GM13976 (cell line): Measurements from ENCODE around the gene C10orf95.
"Not testable (repeated sequence)": the region's sequence is repeated elsewhere in the genome, so short reads cannot be mapped to it uniquely, and the experiment has no call there.

Experiments used
- DNase-seq: peaks from one replicate; pipeline ENCODE4 v3.0.0; 2012; ENCODE audit warnings: low spot score
- in situ Hi-C: fragments of 300-500 bp; cut with MboI; formaldehyde crosslinking; loops from one replicate; pipeline ENCODE4 v1.12.0; 2022; ENCODE audit warnings: low sequenced_read_pairs, mixed read lengths, inconsistent platforms; ENCODE audit not compliant: unreplicated experiment
- TF ChIP-seq, protein P1 (sequence below): IDR thresholded peaks from 2 replicates; pipeline ENCODE4 v1.5.1; 2012; ENCODE audit warnings: borderline replicate concordance, mild to moderate bottlenecking; ENCODE audit not compliant: insufficient read depth; ENCODE audit errors: extremely low read depth, missing control alignments, control extremely low read depth

Gene C10orf95

GRCh38 chr10:102451105-102451969 is at the start of gene C10orf95:
Gene C10orf95 (minus strand): TSS chr10:102451543. CDS start chr10:102451093, 450 bp downstream.
- no peak for DNase-seq
- in situ Hi-C loops = no loop called here
- TF ChIP-seq, protein P1, sequence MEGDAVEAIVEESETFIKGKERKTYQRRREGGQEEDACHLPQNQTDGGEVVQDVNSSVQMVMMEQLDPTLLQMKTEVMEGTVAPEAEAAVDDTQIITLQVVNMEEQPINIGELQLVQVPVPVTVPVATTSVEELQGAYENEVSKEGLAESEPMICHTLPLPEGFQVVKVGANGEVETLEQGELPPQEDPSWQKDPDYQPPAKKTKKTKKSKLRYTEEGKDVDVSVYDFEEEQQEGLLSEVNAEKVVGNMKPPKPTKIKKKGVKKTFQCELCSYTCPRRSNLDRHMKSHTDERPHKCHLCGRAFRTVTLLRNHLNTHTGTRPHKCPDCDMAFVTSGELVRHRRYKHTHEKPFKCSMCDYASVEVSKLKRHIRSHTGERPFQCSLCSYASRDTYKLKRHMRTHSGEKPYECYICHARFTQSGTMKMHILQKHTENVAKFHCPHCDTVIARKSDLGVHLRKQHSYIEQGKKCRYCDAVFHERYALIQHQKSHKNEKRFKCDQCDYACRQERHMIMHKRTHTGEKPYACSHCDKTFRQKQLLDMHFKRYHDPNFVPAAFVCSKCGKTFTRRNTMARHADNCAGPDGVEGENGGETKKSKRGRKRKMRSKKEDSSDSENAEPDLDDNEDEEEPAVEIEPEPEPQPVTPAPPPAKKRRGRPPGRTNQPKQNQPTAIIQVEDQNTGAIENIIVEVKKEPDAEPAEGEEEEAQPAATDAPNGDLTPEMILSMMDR = no peak

DNA sequence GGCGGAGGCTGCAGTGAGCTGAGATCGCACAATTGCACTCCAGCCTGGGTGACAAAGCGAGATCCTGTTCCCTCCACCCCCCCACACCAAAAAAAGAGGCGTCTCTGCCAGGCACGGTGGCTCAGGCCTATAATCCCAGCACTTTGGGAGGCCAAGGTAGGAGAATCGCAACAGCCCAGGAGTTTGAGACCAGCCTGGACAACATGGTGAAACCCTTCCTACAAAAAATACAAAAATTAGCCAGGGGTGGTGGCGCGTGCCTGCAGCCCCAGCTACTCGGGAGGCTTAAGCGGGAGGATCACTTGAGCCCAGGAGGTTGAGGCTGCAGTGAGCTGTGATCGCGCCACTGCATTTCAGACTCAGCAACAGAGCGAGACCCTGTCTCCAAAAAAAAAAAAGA is 49.3 kb upstream of the C10orf95 start:
- in situ Hi-C loops, DNase-seq: not testable (repeated sequence)

- in situ Hi-C loops = no loop called here
- TF ChIP-seq, protein P1 = no peak
- DNase-seq = no peak
These were observed 48.0 kb upstream of the C10orf95 start for GRCh38 chr10:102499356-102499755.

GRCh38 chr10:102497545-102497944 is 46.2 kb upstream of the C10orf95 start:
- in situ Hi-C loops = no loop called here
- TF ChIP-seq, protein P1 = no peak
- no peak for DNase-seq

DNA sequence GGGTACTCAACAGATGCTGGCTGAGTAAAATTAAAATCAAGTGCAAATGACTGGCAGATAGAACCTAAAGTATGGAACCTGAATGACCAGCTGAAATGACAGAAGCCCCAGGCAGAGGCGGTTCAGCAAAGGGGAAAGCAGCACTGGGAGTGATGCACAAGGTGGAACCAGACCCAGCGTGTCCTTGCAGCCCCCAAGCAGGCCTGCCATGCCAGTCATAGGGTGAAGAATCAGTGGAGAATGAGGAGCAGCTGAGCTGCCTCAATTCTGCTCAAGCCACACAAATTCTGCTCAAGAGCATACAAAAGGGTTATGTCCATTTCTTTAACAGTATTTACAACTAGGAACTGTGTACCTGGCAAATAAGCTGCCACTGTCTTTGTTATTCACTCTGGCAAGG is 42.4 kb upstream of the C10orf95 start:
- TF ChIP-seq, protein P1 = no peak
- DNase-seq = no peak
- in situ Hi-C loops = no loop called here

GRCh38 chr10:102492983-102493382 is 41.6 kb upstream of the C10orf95 start:
- in situ Hi-C loops = no loop called here
- DNase-seq = no peak
- TF ChIP-seq, protein P1 = no peak

- DNase-seq = no peak
- in situ Hi-C loops = no loop called here
- TF ChIP-seq, protein P1 = no peak
These were observed 41.1 kb upstream of the C10orf95 start for GRCh38 chr10:102492344-102492939.
